GDM1 (cell line): ENCODE results near the gene NXPH1.
"Not testable (repeated sequence)": the region's sequence is repeated elsewhere in the genome, so short reads cannot be mapped to it uniquely, and the experiment has no call there.

ENCODE experiments used
- DNase-seq: peaks from one replicate; lab custom pipeline; 2025; lab: John Stamatoyannopoulos, UW

Gene NXPH1

GRCh38 chr7:8719102-8719501 lies 285.7 kb downstream of the NXPH1 start:
- no peak for DNase-seq

- no peak for DNase-seq
Observed at GRCh38 chr7:8724080-8724718, 290.8 kb downstream of the NXPH1 start.

GRCh38 chr7:8731756-8732155 lies 298.3 kb downstream of the NXPH1 start:
- DNase-seq = not testable (repeated sequence)

- no peak for DNase-seq
Observed at GRCh38 chr7:8739837-8740236, 306.4 kb downstream of the NXPH1 start.

- no peak for DNase-seq
Observed at GRCh38 chr7:8742837-8743236, 309.4 kb downstream of the NXPH1 start.

- no peak for DNase-seq
Observed at GRCh38 chr7:8747338-8747737, 313.9 kb downstream of the NXPH1 start.

GRCh38 chr7:8751557-8752231 lies 318.3 kb downstream of the NXPH1 start:
- DNase-seq = no peak

GRCh38 chr7:8753355-8753754 lies 319.9 kb downstream of the NXPH1 start:
- DNase-seq = no peak

GRCh38 chr7:8761731-8762130 lies 328.3 kb downstream of the NXPH1 start:
- DNase-seq = no peak

GRCh38 chr7:8762803-8763202 lies 329.4 kb downstream of the NXPH1 start:
- no peak for DNase-seq

GRCh38 chr7:8765374-8765773 lies 332.0 kb downstream of the NXPH1 start:
- DNase-seq = no peak

GRCh38 chr7:8773518-8773917 lies 340.1 kb downstream of the NXPH1 start:
- no peak for DNase-seq

GRCh38 chr7:8778459-8778858 lies 345.1 kb downstream of the NXPH1 start:
- no peak for DNase-seq

GRCh38 chr7:8781166-8781565 lies 347.8 kb downstream of the NXPH1 start:
- no peak for DNase-seq

- DNase-seq = no peak
Observed at GRCh38 chr7:8783229-8783628, 349.8 kb downstream of the NXPH1 start.

GRCh38 chr7:8785081-8785480 lies 351.7 kb downstream of the NXPH1 start:
- no peak for DNase-seq

GRCh38 chr7:8800986-8801385 lies 367.6 kb downstream of the NXPH1 start:
- DNase-seq = no peak
